ENCODE measurements around the gene ZNF326.

GRCh38 chr1:90048043-90048442, 53.1 kb downstream of the ZNF326 start:
- no peak for TF ChIP-seq CHD2 (IDR thresholded peaks at IDR 0.05; ENCODE audit: low read length, partially characterized antibody)
- TF ChIP-seq JUND (IDR thresholded peaks at IDR 0.05) = no peak
- TF ChIP-seq REST (IDR thresholded peaks at IDR 0.05; ENCODE audit: low read depth, low read length) = no peak
- TF ChIP-seq, protein P1, sequence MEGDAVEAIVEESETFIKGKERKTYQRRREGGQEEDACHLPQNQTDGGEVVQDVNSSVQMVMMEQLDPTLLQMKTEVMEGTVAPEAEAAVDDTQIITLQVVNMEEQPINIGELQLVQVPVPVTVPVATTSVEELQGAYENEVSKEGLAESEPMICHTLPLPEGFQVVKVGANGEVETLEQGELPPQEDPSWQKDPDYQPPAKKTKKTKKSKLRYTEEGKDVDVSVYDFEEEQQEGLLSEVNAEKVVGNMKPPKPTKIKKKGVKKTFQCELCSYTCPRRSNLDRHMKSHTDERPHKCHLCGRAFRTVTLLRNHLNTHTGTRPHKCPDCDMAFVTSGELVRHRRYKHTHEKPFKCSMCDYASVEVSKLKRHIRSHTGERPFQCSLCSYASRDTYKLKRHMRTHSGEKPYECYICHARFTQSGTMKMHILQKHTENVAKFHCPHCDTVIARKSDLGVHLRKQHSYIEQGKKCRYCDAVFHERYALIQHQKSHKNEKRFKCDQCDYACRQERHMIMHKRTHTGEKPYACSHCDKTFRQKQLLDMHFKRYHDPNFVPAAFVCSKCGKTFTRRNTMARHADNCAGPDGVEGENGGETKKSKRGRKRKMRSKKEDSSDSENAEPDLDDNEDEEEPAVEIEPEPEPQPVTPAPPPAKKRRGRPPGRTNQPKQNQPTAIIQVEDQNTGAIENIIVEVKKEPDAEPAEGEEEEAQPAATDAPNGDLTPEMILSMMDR (IDR thresholded peaks at IDR 0.05) = no peak
- no peak for TF ChIP-seq FOXM1 (IDR thresholded peaks at IDR 0.05; ENCODE audit: low read depth)
